HUES48 (cell line): Measurements from ENCODE around the gene ZFAND2B.

Experiments used
- H3K27ac ChIP-seq: one replicate; pipeline ENCODE4 v1.7.0; 2013; ENCODE audit warnings: low read depth, low read length, inconsistent platforms
- H3K27me3 ChIP-seq: 2 replicates; pipeline ENCODE4 v1.6.1; 2013; ENCODE audit warnings: mild to moderate bottlenecking, low read length; ENCODE audit not compliant: control insufficient read depth, insufficient read depth
- H3K36me3 ChIP-seq: 2 replicates; pipeline ENCODE4 v1.6.1; 2013; ENCODE audit warnings: low read length; ENCODE audit not compliant: control insufficient read depth, insufficient read depth
- H3K4me1 ChIP-seq: 2 replicates; pipeline ENCODE4 v1.6.1; 2013; ENCODE audit warnings: mild to moderate bottlenecking, low read length; ENCODE audit not compliant: control insufficient read depth, insufficient read depth
- H3K4me3 ChIP-seq: 2 replicates; pipeline ENCODE4 v1.5.1; 2013; ENCODE audit warnings: mild to moderate bottlenecking, low read depth, low read length
- H3K9ac ChIP-seq: 2 replicates; pipeline ENCODE4 v1.6.1; 2013; ENCODE audit warnings: mild to moderate bottlenecking, low read depth, low read length, moderate library complexity
- H3K9me3 ChIP-seq: 2 replicates; pipeline ENCODE4 v1.6.1; 2013; ENCODE audit warnings: low read length; ENCODE audit not compliant: control insufficient read depth, insufficient read depth

The ZFAND2B gene

DNA sequence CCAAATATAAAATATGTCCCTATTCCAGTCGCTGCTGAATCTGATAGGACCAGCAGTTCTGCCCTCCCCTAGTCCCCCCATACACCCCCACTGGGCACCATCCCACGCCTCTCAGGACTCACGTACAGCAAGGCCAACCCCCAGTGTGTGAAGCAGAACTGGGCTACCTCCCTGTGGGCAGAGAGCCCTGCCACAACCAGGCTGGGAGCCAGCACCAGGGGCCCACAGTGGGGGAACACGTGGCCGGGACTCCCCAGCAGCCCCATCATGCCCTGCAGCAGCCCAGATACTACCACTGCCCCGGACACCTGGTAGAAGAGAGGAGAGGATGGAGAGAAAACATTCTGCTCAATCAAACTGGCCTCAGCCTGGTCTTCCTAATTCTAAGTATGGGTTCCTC is 38.1 kb upstream of the ZFAND2B start:
- H3K36me3 ChIP-seq: peaks cover 8% of the 10 kb centered on the region; the same call in 1 of the 2 replicates
- no peaks in the 10 kb centered on the region; the same call in 1 of the 2 replicates for H3K4me1 ChIP-seq
- no peak overlapping the region for H3K27ac ChIP-seq
- no peak overlapping the region for H3K4me3 ChIP-seq
- H3K27me3 ChIP-seq: no peaks in the 10 kb centered on the region
- no peaks in the 10 kb centered on the region for H3K9me3 ChIP-seq
- H3K9ac ChIP-seq: no peak overlapping the region

DNA sequence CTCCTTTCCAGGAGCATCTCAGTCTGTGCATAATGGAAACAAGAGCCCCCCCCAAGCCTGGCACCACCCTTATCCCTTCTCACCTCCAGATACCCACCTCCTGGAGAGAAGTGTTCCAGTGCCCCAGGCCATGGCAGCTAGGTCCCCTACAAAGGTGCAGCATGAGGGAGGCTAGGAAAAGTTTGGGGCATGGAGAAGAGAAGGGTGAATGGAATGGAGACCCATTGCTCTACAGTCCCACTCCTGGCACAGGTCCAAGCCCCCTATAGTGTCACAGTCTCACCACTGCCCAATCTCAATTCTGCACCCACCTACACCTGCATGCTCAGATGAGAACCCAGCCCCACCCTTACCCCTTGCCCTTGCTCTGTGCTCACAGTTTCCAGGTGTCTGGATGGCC is 37.6 kb upstream of the ZFAND2B start:
- Histone ChIP-seq H3K9me3 (no peaks in the 10 kb centered on the region), H3K4me1 (no peaks in the 10 kb centered on the region; the same call in 1 of the 2 replicates), H3K4me3 (no peak overlapping the region), H3K9ac (no peak overlapping the region), H3K27me3 (no peaks in the 10 kb centered on the region), H3K36me3 (peaks cover 11% of the 10 kb centered on the region; the same call in 1 of the 2 replicates), H3K27ac (no peak overlapping the region)

DNA sequence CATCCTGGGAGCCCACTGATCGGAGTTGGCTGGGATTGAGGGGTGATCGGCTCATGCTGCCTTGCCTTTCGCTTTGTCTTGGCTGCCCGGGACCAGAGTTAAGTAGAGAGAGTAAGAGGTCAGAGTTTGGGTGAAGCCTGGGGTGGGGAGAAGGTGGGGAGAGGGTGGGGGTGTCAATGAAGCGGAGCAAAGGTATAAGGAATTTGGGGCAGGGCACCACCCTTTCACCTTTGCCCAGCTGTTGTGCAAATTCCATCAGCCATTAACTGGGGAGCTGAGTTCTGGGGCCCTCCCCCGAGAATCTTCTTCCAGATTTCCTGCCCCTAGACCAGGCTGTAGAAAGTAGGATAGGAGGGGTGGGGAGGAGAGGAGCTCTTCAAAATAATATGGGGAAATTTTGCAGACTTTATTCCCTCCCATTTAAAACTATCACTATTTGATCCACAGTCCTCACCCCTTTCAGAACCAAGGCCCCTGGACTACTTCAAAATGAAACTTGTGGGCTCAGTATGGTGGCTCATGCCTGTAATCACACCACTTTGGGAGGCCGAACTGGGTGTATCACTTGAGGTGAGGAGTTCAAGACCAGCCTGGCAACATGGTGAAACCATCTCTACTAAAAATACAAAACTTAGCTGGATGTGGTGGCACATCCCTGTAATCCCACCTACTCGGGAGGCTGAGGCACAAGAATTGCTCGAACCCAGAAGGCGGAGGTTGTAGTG is 36.5 kb upstream of the ZFAND2B start, which contains the start of gene SLC23A3:
Gene SLC23A3, minus strand, starts transcription at position 100 of the 725 bp plus-strand sequence. Its CDS starts 45 bp downstream, at position 55.
- Histone ChIP-seq H3K4me3 (no peak within 1 kb of the TSS), H3K4me1 (no peaks in the 10 kb centered on the region; the same call in 1 of the 2 replicates), H3K9ac (no peak within 1 kb of the TSS)

GRCh38 chr2:219171231-219171651 is 35.3 kb upstream of the ZFAND2B start:
- Histone ChIP-seq H3K9me3 (no peaks in the 10 kb centered on the region), H3K9ac (no peak overlapping the region), H3K4me3 (no peak overlapping the region), H3K36me3 (peaks cover 22% of the 10 kb centered on the region), H3K27ac (no peak overlapping the region), H3K27me3 (no peaks in the 10 kb centered on the region), H3K4me1 (peaks cover 6% of the 10 kb centered on the region)

More for the DNA sequence above, 36.5 kb upstream of the ZFAND2B start, which contains the start of gene SLC23A3:
- no peak within 1 kb of the TSS for H3K27ac ChIP-seq
- H3K9me3 ChIP-seq: no peaks in the 10 kb centered on the region
- peaks cover 22% of the 10 kb centered on the region for H3K36me3 ChIP-seq
- H3K27me3 ChIP-seq: no peaks in the 10 kb centered on the region

DNA sequence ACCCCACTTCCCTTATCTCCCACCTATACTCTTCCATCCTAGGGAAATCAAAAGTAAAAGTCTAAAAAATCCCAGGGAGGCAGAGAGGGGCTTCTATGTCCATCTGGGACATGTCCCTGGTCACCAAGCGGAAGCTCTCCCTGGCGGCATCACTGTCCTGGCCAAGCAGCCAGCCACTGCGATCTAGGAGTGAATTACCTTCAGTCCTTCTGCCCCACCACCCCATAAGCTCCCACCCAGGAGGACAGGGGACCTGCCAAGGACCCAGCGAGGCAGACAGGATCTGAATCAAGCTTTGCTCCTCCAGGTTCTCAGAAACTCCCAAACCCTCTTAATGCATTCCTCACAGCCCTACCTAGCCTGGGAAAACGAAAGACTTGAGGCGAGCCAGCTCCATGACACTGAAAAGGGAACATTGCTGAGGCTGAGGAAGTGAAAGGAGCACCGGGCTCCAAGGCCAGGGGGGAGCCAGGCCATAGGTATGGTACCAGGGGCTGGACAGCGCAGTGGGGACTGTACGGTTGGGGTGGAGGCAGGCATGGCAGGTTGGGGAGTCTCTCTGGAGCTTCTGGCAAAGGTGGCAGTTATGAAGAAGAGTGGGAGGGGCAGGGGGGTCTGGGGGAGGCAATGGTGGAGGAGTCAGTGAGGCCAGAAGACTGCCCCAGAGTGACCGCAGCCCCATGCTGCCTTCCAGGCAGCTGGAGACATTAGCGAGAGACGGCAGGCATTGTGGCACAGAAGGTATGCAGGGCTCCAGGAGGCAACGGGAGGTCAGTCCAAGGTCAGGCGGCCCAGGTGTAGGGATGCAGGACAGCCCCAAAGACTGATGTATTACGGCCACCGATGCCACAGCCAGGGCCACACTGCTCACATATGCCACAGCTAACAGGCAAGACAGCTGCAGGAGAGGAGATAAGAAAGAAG is 34.1 kb upstream of the ZFAND2B start:
- no peaks in the 10 kb centered on the region for H3K9me3 ChIP-seq
- H3K27me3 ChIP-seq: no peaks in the 10 kb centered on the region
- H3K36me3 ChIP-seq: peaks cover 22% of the 10 kb centered on the region
- no peak overlapping the region for H3K9ac ChIP-seq
- H3K4me3 ChIP-seq: no peak overlapping the region
- H3K4me1 ChIP-seq: peaks cover 6% of the 10 kb centered on the region
- H3K27ac ChIP-seq: no peak overlapping the region

DNA sequence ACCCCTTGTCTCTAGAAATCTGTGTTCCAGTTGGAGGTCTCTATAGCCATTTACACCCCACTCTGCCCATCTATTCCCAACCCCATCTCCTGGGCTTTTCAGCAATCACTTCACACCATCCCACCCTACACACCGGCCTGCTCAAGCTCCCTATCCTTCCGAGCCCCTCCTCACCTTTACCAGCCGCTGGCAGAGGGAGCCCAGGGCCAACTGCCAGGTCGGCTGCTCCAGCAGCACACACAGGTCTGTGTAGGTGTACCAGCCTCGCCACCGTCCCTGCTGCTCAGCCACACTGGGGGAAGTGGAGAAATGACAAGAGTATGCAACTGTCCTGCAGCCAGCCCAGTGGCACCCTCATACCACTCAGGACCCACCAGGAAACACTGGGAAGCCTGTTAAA is 33.4 kb upstream of the ZFAND2B start:
- H3K4me3 ChIP-seq: no peak overlapping the region
- peaks cover 6% of the 10 kb centered on the region for H3K4me1 ChIP-seq
- H3K36me3 ChIP-seq: peaks cover 22% of the 10 kb centered on the region
- H3K9me3 ChIP-seq: no peaks in the 10 kb centered on the region
- no peak overlapping the region for H3K9ac ChIP-seq
- no peaks in the 10 kb centered on the region for H3K27me3 ChIP-seq
- H3K27ac ChIP-seq: no peak overlapping the region

- Histone ChIP-seq H3K9me3 (no peaks in the 10 kb centered on the region), H3K4me3 (no peak overlapping the region), H3K27me3 (no peaks in the 10 kb centered on the region), H3K27ac (no peak overlapping the region), H3K36me3 (peaks cover 22% of the 10 kb centered on the region), H3K4me1 (peaks cover 11% of the 10 kb centered on the region), H3K9ac (no peak overlapping the region)
These were observed 32.4 kb upstream of the ZFAND2B start for GRCh38 chr2:219174146-219174545.

DNA sequence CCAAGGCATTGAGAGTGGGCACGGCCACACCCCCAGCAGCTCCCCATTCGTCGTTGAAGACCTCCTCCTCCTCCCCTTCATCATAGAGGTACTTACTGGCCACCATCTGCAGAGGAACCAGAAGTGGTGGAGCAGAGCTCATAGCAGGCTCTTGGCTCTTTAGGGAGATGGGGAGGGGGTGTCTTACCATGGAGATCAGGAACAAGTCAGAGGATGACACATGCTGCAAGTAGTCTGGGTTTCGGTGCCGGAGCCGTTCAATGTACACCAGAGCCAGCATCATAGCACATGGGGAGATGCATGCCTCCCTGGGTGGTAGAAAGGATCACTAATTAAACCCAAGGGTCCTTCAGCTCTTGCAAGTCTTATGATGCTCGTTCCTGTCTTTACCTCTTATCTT is 31.8 kb upstream of the ZFAND2B start:
- H3K9ac ChIP-seq: no peak overlapping the region
- no peak overlapping the region for H3K4me3 ChIP-seq
- H3K27ac ChIP-seq: no peak overlapping the region

GRCh38 chr2:219175486-219175885 is 31.1 kb upstream of the ZFAND2B start:
- H3K36me3 ChIP-seq: peaks cover 30% of the 10 kb centered on the region
- H3K4me3 ChIP-seq: peak overlapping the region; percentile 100; the same call in 1 of the 2 replicates
- H3K9ac ChIP-seq: no peak overlapping the region
- no peaks in the 10 kb centered on the region for H3K9me3 ChIP-seq
- H3K4me1 ChIP-seq: peaks cover 11% of the 10 kb centered on the region
- no peak overlapping the region for H3K27ac ChIP-seq
- H3K27me3 ChIP-seq: no peaks in the 10 kb centered on the region

More for the DNA sequence above, 31.8 kb upstream of the ZFAND2B start:
- H3K27me3 ChIP-seq: no peaks in the 10 kb centered on the region
- peaks cover 11% of the 10 kb centered on the region for H3K4me1 ChIP-seq
- no peaks in the 10 kb centered on the region for H3K9me3 ChIP-seq
- H3K36me3 ChIP-seq: peaks cover 24% of the 10 kb centered on the region

DNA sequence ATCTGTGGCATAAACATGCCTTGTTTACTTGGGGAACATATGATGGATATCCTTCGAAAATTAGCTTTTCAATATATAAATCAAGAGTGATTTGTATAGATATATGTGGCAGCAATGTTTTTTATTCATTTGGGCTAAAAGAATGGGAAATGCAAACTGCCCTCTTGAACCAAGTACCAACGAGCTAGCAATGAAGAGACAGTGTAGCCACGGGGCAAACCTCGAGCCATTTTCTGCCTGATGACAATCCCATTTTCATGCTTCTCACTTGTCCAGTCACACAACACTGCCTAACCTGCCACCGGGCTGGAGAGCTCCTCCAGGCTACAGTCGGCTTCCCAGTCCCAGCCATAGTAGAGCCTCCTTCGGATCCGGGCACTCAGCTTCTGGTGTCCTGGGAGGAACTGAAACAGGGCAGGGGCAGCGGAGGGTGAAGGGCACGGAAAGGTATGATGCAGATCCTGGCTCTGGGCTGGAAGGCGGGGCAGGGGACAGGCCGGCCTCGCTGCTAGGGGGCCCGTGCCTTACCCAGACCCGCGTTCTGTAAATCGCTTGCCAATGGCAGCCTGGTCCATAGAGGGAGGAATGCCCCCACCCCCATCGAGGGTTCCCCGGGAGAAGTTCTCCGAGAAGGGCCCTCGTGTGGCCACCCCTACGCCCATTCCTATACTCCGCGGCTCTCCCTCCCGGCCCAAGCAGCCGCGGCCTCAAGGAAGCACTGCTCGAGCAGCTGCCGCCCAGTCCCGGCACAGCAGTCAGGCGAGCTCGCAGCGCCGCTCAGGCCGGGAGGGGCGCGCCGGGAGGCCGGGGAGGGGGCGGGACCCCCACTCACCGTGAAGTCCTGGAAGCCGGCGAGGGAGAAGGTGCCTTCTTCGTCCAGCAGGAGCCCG is 30.4 kb upstream of the ZFAND2B start:
- H3K9me3 ChIP-seq: no peaks in the 10 kb centered on the region
- peaks cover 11% of the 10 kb centered on the region for H3K4me1 ChIP-seq
- H3K36me3 ChIP-seq: peaks cover 37% of the 10 kb centered on the region
- peak overlapping the region; percentile 12; the same call in 1 of the 2 replicates for H3K9ac ChIP-seq
- H3K27me3 ChIP-seq: no peaks in the 10 kb centered on the region
- H3K27ac ChIP-seq: peak overlapping the region; percentile 92
- peak overlapping the region; percentile 100 for H3K4me3 ChIP-seq
